Amniotic stem cell (primary cell): Measurements from ENCODE around the gene NAPA.

ENCODE experiments used
- DNase-seq: peaks from one replicate; lab custom pipeline; 2025; lab: John Stamatoyannopoulos, UW

The NAPA gene

GRCh38 chr19:47521473-47522180, 6.8 kb upstream of the NAPA start:
- DNase-seq, result no peak

- no peak for DNase-seq
Measured at GRCh38 chr19:47520839-47521238, 6.0 kb upstream of the NAPA start.

- DNase-seq, result no peak
Measured at GRCh38 chr19:47520343-47520806, 5.5 kb upstream of the NAPA start.

GRCh38 chr19:47518854-47519253, 4.0 kb upstream of the NAPA start:
- no peak for DNase-seq

GRCh38 chr19:47518139-47518538, 3.3 kb upstream of the NAPA start:
- DNase-seq, result no peak

- DNase-seq, result no peak
Measured at GRCh38 chr19:47514151-47514868, 553 bp downstream of the NAPA start.

GRCh38 chr19:47512948-47513319, 1.9 kb downstream of the NAPA start:
- DNase-seq, result no peak

- no peak for DNase-seq
Measured at GRCh38 chr19:47512183-47512947, 2.5 kb downstream of the NAPA start.

GRCh38 chr19:47511681-47512080, 3.2 kb downstream of the NAPA start:
- DNase-seq, result no peak

- no peak for DNase-seq
Measured at GRCh38 chr19:47511128-47511517, 3.7 kb downstream of the NAPA start.

- no peak for DNase-seq
Measured at GRCh38 chr19:47510516-47511127, 4.2 kb downstream of the NAPA start.

- no peak for DNase-seq
Measured at GRCh38 chr19:47509973-47510372, 4.9 kb downstream of the NAPA start.

GRCh38 chr19:47509170-47509847, 5.6 kb downstream of the NAPA start:
- DNase-seq, result no peak

- no peak for DNase-seq
Measured at GRCh38 chr19:47508721-47509120, 6.1 kb downstream of the NAPA start.

GRCh38 chr19:47507924-47508553, 6.8 kb downstream of the NAPA start:
- DNase-seq, result no peak

- no peak for DNase-seq
Measured at GRCh38 chr19:47507012-47507411, 7.9 kb downstream of the NAPA start.

- DNase-seq, result no peak
Measured at GRCh38 chr19:47506459-47506858, 8.4 kb downstream of the NAPA start.

- DNase-seq, result no peak
Measured at GRCh38 chr19:47505506-47505905, 9.4 kb downstream of the NAPA start.

GRCh38 chr19:47503826-47504150, 11.1 kb downstream of the NAPA start:
- no peak for DNase-seq

GRCh38 chr19:47503130-47503825, 11.6 kb downstream of the NAPA start:
- no peak for DNase-seq
